ENCODE data around the gene MAPK8IP2. TPM values are rescaled to one million over a fixed set of nuclear protein-coding genes. Genes with fewer than 3 reads are reported as not detected.

MAPK8IP2 gene
- 0.72 TPM for total RNA-seq (ENCODE audit: insufficient read depth, low replicate concordance)

- DNase-seq (ENCODE audit: low spot score) = no peak
These were observed at the start of gene MAPK8IP2 for GRCh38 chr22:50600538-50600937. Gene MAPK8IP2 (plus strand): TSS chr22:50600793. CDS start chr22:50600819, 26 bp downstream.

GRCh38 chr22:50551160-50551752 is 49.3 kb upstream of the MAPK8IP2 start:
- no peak for DNase-seq (ENCODE audit: low spot score)

- no peak for DNase-seq (ENCODE audit: low spot score)
These were observed 47.3 kb upstream of the MAPK8IP2 start for GRCh38 chr22:50553310-50553709.

- no peak for DNase-seq (ENCODE audit: low spot score)
These were observed 43.9 kb upstream of the MAPK8IP2 start for GRCh38 chr22:50556703-50557102.

GRCh38 chr22:50560034-50560433 is 40.6 kb upstream of the MAPK8IP2 start:
- no peak for DNase-seq (ENCODE audit: low spot score)

- DNase-seq (ENCODE audit: low spot score) = no peak
These were observed 38.9 kb upstream of the MAPK8IP2 start for GRCh38 chr22:50561401-50562358.

GRCh38 chr22:50562523-50563412 is 37.8 kb upstream of the MAPK8IP2 start, which contains the start of gene SYCE3:
Gene SYCE3 (minus strand): TSS chr22:50562919. CDS start chr22:50556405, 6,514 bp downstream.
- DNase-seq (ENCODE audit: low spot score) = peak; percentile 97

GRCh38 chr22:50563413-50564160 is 37.0 kb upstream of the MAPK8IP2 start:
- no peak for DNase-seq (ENCODE audit: low spot score)

- no peak for DNase-seq (ENCODE audit: low spot score)
These were observed 36.3 kb upstream of the MAPK8IP2 start for GRCh38 chr22:50564289-50564688.

- no peak for DNase-seq (ENCODE audit: low spot score)
These were observed 32.8 kb upstream of the MAPK8IP2 start for GRCh38 chr22:50567721-50568252.

- DNase-seq (ENCODE audit: low spot score) = peak; percentile 35
These were observed 32.0 kb upstream of the MAPK8IP2 start for GRCh38 chr22:50568626-50569025.

- no peak for DNase-seq (ENCODE audit: low spot score)
These were observed 31.5 kb upstream of the MAPK8IP2 start for GRCh38 chr22:50569041-50569459.

- no peak for DNase-seq (ENCODE audit: low spot score)
These were observed 30.6 kb upstream of the MAPK8IP2 start for GRCh38 chr22:50569896-50570535.

- DNase-seq (ENCODE audit: low spot score) = no peak
These were observed 29.7 kb upstream of the MAPK8IP2 start for GRCh38 chr22:50570861-50571260.

- DNase-seq (ENCODE audit: low spot score) = no peak
These were observed 29.1 kb upstream of the MAPK8IP2 start for GRCh38 chr22:50571264-50572175.

GRCh38 chr22:50572965-50573364 is 27.6 kb upstream of the MAPK8IP2 start:
- DNase-seq (ENCODE audit: low spot score) = no peak

GRCh38 chr22:50573491-50574382 is 26.9 kb upstream of the MAPK8IP2 start:
- DNase-seq (ENCODE audit: low spot score) = no peak

GRCh38 chr22:50574383-50574755 is 26.2 kb upstream of the MAPK8IP2 start:
- DNase-seq (ENCODE audit: low spot score) = no peak
